ENCODE results near the gene QSOX2.
A peak's percentile ranks its signal among the peaks of the same experiment; 100 is the strongest.

QSOX2 gene

GRCh38 chr9:136171009-136171800 lies 74.4 kb downstream of the QSOX2 start:
- DNase-seq = no peak

GRCh38 chr9:136170006-136170901 lies 75.4 kb downstream of the QSOX2 start:
- peak; percentile 22 for DNase-seq

GRCh38 chr9:136169495-136169894 lies 76.1 kb downstream of the QSOX2 start:
- no peak for DNase-seq

- DNase-seq = no peak
Measured at GRCh38 chr9:136163248-136163850, 82.3 kb downstream of the QSOX2 start.

- DNase-seq = no peak
Measured at GRCh38 chr9:136160995-136161610, 84.5 kb downstream of the QSOX2 start.

- no peak for DNase-seq
Measured at GRCh38 chr9:136160381-136160841, 85.2 kb downstream of the QSOX2 start.

- DNase-seq = no peak
Measured at GRCh38 chr9:136159851-136160250, 85.8 kb downstream of the QSOX2 start.

GRCh38 chr9:136157477-136158265 lies 87.9 kb downstream of the QSOX2 start:
- DNase-seq = no peak

All from central memory CD4-positive, alpha-beta T cell (primary cell).